Astrocyte (in vitro differentiated cells and primary cell): ENCODE results near the gene DLG1. TPM values are rescaled to one million over a fixed set of nuclear protein-coding genes. Genes with fewer than 3 reads are reported as not detected.

Source experiments
- DNase-seq: peaks from one replicate; pipeline ENCODE4 v3.0.0-alpha.2; 2010; ENCODE audit warnings: low read depth
- FAIRE-seq: peaks from 2 replicates; lab custom pipeline; 2011; peaks lifted over from hg19 to GRCh38; lab: Jason Lieb, UNC
- H2AFZ ChIP-seq: 2 replicates; pipeline ENCODE4 v1.6.0; 2012; ENCODE audit warnings: low read depth, low read length, inconsistent platforms
- H3K27ac ChIP-seq: 2 replicates; pipeline ENCODE4 v1.5.1; 2011; ENCODE audit warnings: low read depth, low read length, inconsistent platforms
- H3K27me3 ChIP-seq: 2 replicates; pipeline ENCODE4 v1.6.0; 2011; ENCODE audit warnings: low read length, inconsistent platforms; ENCODE audit not compliant: insufficient read depth
- H3K36me3 ChIP-seq: 2 replicates; pipeline ENCODE4 v1.5.1; 2011; ENCODE audit warnings: low read length, inconsistent platforms; ENCODE audit not compliant: insufficient read depth
- H3K4me1 ChIP-seq: 2 replicates; pipeline ENCODE4 v1.5.1; 2011; ENCODE audit warnings: low read length, inconsistent platforms; ENCODE audit not compliant: insufficient read depth
- H3K4me2 ChIP-seq: 2 replicates; pipeline ENCODE4 v1.6.0; 2012; ENCODE audit warnings: low read length, inconsistent platforms
- H3K4me3 ChIP-seq: 2 replicates; pipeline ENCODE4 v1.5.1; 2011; ENCODE audit warnings: low read depth, mild to moderate bottlenecking, low read length, inconsistent platforms; ENCODE audit not compliant: insufficient read depth
- H3K79me2 ChIP-seq: 2 replicates; pipeline ENCODE4 v1.6.0; 2012; ENCODE audit warnings: mild to moderate bottlenecking, low read length, inconsistent platforms; ENCODE audit not compliant: insufficient read depth
- H3K9ac ChIP-seq: 2 replicates; pipeline ENCODE4 v1.6.0; 2012; ENCODE audit warnings: mild to moderate bottlenecking, low read length, inconsistent platforms
- H3K9me3 ChIP-seq: 2 replicates; pipeline ENCODE4 v1.5.1; 2012; ENCODE audit warnings: low read depth, mild to moderate bottlenecking, low read length, inconsistent platforms; ENCODE audit not compliant: insufficient read depth
- H4K20me1 ChIP-seq: 2 replicates; pipeline ENCODE4 v1.6.0; 2012; ENCODE audit warnings: low read length, inconsistent platforms; ENCODE audit not compliant: insufficient read depth
- H3K27ac Mint-ChIP-seq: one replicate; pipeline ENCODE4 v1.8.0; 2021; ENCODE audit warnings: mild to moderate bottlenecking, mixed read lengths; ENCODE audit not compliant: unreplicated experiment
- H3K27me3 Mint-ChIP-seq: one replicate; pipeline ENCODE4 v1.8.0; 2021; ENCODE audit warnings: low read depth, mixed read lengths; ENCODE audit not compliant: unreplicated experiment
- H3K36me3 Mint-ChIP-seq: one replicate; pipeline ENCODE4 v1.8.0; 2021; ENCODE audit warnings: low read depth, mixed read lengths; ENCODE audit not compliant: unreplicated experiment
- H3K4me1 Mint-ChIP-seq: one replicate; pipeline ENCODE4 v1.8.0; 2021; ENCODE audit warnings: low read depth, mixed read lengths; ENCODE audit not compliant: unreplicated experiment
- H3K4me3 Mint-ChIP-seq: one replicate; pipeline ENCODE4 v1.8.0; 2021; ENCODE audit warnings: mild to moderate bottlenecking, moderate library complexity, mixed read lengths; ENCODE audit not compliant: unreplicated experiment
- H3K9me3 Mint-ChIP-seq: one replicate; pipeline ENCODE4 v1.8.0; 2021; ENCODE audit warnings: mild to moderate bottlenecking, mixed read lengths; ENCODE audit not compliant: unreplicated experiment
- EZH2 ChIP-seq: IDR thresholded peaks from 2 replicates; pipeline ENCODE4 v1.6.1; 2012; ENCODE audit warnings: mild to moderate bottlenecking, low read length, inconsistent platforms; ENCODE audit not compliant: insufficient read depth
- total RNA-seq: library from RNA; stranded (reverse); gene quantifications from 2 replicates; pipeline ENCODE4 v1.2.1, GENCODE V29; 2021
- TF ChIP-seq, protein P1 (sequence below): IDR thresholded peaks from 2 replicates; pipeline ENCODE4 v1.5.1; 2011; ENCODE audit warnings: low read depth, mild to moderate bottlenecking, inconsistent platforms, low read length, moderate library complexity; ENCODE audit not compliant: insufficient read depth

Gene DLG1
- total RNA-seq, 1 donor from 2014 or later: 210 TPM

DNA sequence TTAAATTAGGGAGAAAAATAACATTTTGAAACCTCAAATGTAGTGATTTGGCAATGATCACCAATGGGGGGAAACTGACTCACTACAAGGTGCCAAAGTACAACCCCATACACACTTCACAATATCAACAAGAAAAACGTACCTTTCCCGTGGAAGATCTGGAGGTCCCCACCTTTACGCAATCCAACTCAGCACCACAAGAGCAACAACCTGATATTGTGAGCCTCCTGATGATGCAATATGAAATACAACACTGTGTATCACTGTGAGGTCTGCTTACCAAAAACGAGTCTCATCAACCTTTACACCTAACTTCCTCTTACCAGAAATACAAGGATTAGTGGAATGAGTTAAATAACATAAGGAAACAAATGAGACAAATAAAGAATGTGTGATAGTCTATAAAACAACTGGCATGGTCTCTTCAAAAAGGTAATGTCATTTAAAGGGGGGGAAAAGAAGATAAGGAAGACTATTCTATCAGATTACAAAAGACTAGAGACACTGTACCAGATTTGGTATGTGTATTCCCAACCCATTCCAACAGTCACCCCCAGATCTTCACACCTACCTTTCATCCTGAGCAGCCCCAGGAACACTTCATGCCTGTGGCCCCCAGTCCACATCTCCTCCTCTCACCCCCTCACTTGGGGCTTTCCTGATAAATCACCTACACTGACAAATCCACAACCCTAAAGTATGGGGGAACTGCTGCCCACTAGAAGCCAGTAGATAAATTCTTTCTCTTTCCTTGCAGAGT lies 27.7 kb downstream of the DLG1 start:
- Histone ChIP-seq H3K4me2 (peak overlapping the region; percentile 22), H3K4me3 (no peak overlapping the region), H3K4me1 (peaks cover 9% of the 10 kb centered on the region), H3K9me3 (no peaks in the 10 kb centered on the region), H3K36me3 (peaks cover 31% of the 10 kb centered on the region), H4K20me1 (peaks cover 96% of the 10 kb centered on the region), H3K27me3 (no peaks in the 10 kb centered on the region), H3K79me2 (peaks cover 100% of the 10 kb centered on the region), H3K9ac (no peak overlapping the region), H2AFZ (no peak overlapping the region), H3K27ac (no peak overlapping the region)
- FAIRE-seq (no peak), DNase-seq (peak; percentile 19)
- no peaks in the 10 kb centered on the region for H3K27me3 Mint-ChIP-seq
- no peaks in the 10 kb centered on the region for H3K9me3 Mint-ChIP-seq
- peaks cover 10% of the 10 kb centered on the region for H3K36me3 Mint-ChIP-seq
- TF ChIP-seq, protein P1, sequence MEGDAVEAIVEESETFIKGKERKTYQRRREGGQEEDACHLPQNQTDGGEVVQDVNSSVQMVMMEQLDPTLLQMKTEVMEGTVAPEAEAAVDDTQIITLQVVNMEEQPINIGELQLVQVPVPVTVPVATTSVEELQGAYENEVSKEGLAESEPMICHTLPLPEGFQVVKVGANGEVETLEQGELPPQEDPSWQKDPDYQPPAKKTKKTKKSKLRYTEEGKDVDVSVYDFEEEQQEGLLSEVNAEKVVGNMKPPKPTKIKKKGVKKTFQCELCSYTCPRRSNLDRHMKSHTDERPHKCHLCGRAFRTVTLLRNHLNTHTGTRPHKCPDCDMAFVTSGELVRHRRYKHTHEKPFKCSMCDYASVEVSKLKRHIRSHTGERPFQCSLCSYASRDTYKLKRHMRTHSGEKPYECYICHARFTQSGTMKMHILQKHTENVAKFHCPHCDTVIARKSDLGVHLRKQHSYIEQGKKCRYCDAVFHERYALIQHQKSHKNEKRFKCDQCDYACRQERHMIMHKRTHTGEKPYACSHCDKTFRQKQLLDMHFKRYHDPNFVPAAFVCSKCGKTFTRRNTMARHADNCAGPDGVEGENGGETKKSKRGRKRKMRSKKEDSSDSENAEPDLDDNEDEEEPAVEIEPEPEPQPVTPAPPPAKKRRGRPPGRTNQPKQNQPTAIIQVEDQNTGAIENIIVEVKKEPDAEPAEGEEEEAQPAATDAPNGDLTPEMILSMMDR: no peak
- no peak for TF ChIP-seq EZH2
- no peak overlapping the region for H3K4me3 Mint-ChIP-seq
- no peak overlapping the region for H3K27ac Mint-ChIP-seq
- peaks cover 32% of the 10 kb centered on the region for H3K4me1 Mint-ChIP-seq

- peaks cover 26% of the 10 kb centered on the region for H3K4me1 Mint-ChIP-seq
- H3K79me2 ChIP-seq: peaks cover 100% of the 10 kb centered on the region
- H3K4me3 ChIP-seq: no peak overlapping the region
Measured at GRCh38 chr3:197269024-197269423, 29.4 kb downstream of the DLG1 start.

More at GRCh38 chr3:197269024-197269423, 29.4 kb downstream of the DLG1 start:
- DNase-seq (no peak), FAIRE-seq (no peak)
- Mint-ChIP-seq H3K27me3 (no peaks in the 10 kb centered on the region), H3K9me3 (no peaks in the 10 kb centered on the region), H3K4me3 (no peak overlapping the region), H3K27ac (no peak overlapping the region), H3K36me3 (peaks cover 9% of the 10 kb centered on the region)
- TF ChIP-seq, protein P1: no peak
- no peak for TF ChIP-seq EZH2
- Histone ChIP-seq H3K4me2 (no peak overlapping the region), H3K9me3 (no peaks in the 10 kb centered on the region), H3K9ac (no peak overlapping the region), H2AFZ (no peak overlapping the region), H3K4me1 (peaks cover 9% of the 10 kb centered on the region), H3K27ac (no peak overlapping the region), H3K27me3 (no peaks in the 10 kb centered on the region), H3K36me3 (peaks cover 25% of the 10 kb centered on the region), H4K20me1 (peaks cover 96% of the 10 kb centered on the region)
